Measurements from ENCODE around the gene APLF. TPM values are rescaled to one million over a fixed set of nuclear protein-coding genes. Genes with fewer than 3 reads are reported as not detected.

APLF gene
- total RNA-seq, 2 donors from 2014 or later = 4.9 to 5.8 TPM

GRCh38 chr2:68428126-68428525, 39.3 kb upstream of the APLF start:
- Histone ChIP-seq H3K4me1 (ENCODE audit: control insufficient read depth in 1 of 2, low read depth in 2 of 2) (peaks cover 0 to 14% of the 10 kb centered on the region in 2 donors), H3K9me3 (no peaks in the 10 kb centered on the region), H3K27me3 (replicated peaks; ENCODE audit: insufficient read depth) (no peaks in the 10 kb centered on the region), H3K4me3 (no peak overlapping the region), H3K27ac (no peak overlapping the region), H3K36me3 (no peaks in the 10 kb centered on the region)
- ATAC-seq (ENCODE audit: insufficient number of reproducible peaks, low FRiP score, low read depth) = no peak
- DNase-seq (ENCODE audit: low spot score) = no peak
- no peak for TF ChIP-seq CTCF (IDR thresholded peaks at IDR 0.05)

- DNase-seq (ENCODE audit: low spot score) (no peak), ATAC-seq (ENCODE audit: insufficient number of reproducible peaks, low FRiP score, low read depth) (no peak)
- Histone ChIP-seq H3K4me3 (no peak overlapping the region), H3K27ac (no peak overlapping the region), H3K27me3 (replicated peaks; ENCODE audit: insufficient read depth) (no peaks in the 10 kb centered on the region), H3K9me3 (no peaks in the 10 kb centered on the region), H3K4me1 (ENCODE audit: control insufficient read depth in 1 of 2, low read depth in 2 of 2) (peaks cover 0 to 14% of the 10 kb centered on the region in 2 donors), H3K36me3 (no peaks in the 10 kb centered on the region)
- TF ChIP-seq CTCF (IDR thresholded peaks at IDR 0.05) = no peak
Measured at GRCh38 chr2:68428746-68429145, 38.6 kb upstream of the APLF start.

GRCh38 chr2:68429311-68429826, 38.0 kb upstream of the APLF start:
- H3K27ac ChIP-seq = no peak overlapping the region
- no peak for TF ChIP-seq CTCF (IDR thresholded peaks at IDR 0.05)
- no peaks in the 10 kb centered on the region for H3K27me3 ChIP-seq (replicated peaks; ENCODE audit: insufficient read depth)
- H3K4me1 ChIP-seq (ENCODE audit: control insufficient read depth in 1 of 2, low read depth in 2 of 2) = peaks cover 0 to 14% of the 10 kb centered on the region in 2 donors
- H3K9me3 ChIP-seq = no peaks in the 10 kb centered on the region
- H3K36me3 ChIP-seq = no peaks in the 10 kb centered on the region
- no peak overlapping the region for H3K4me3 ChIP-seq
- ATAC-seq (ENCODE audit: insufficient number of reproducible peaks, low FRiP score, low read depth) = no peak
- no peak for DNase-seq (ENCODE audit: low spot score)

GRCh38 chr2:68431316-68431972, 35.9 kb upstream of the APLF start:
- ATAC-seq (ENCODE audit: insufficient number of reproducible peaks, low FRiP score, low read depth) (no peak), DNase-seq (ENCODE audit: low spot score) (no peak)
- H3K36me3 ChIP-seq = no peaks in the 10 kb centered on the region
- TF ChIP-seq CTCF (IDR thresholded peaks at IDR 0.05) = no peak
- H3K4me1 ChIP-seq (ENCODE audit: control insufficient read depth in 1 of 2, low read depth in 2 of 2) = peaks cover 9 to 32% of the 10 kb centered on the region in 2 donors
- no peaks in the 10 kb centered on the region for H3K27me3 ChIP-seq (replicated peaks; ENCODE audit: insufficient read depth)
- H3K9me3 ChIP-seq = no peaks in the 10 kb centered on the region
- peak overlapping the region in 1 of 2 donors; percentile 17 for H3K27ac ChIP-seq
- H3K4me3 ChIP-seq = no peak overlapping the region

GRCh38 chr2:68432696-68433658, 34.4 kb upstream of the APLF start:
- Histone ChIP-seq H3K27me3 (replicated peaks; ENCODE audit: insufficient read depth) (no peaks in the 10 kb centered on the region), H3K36me3 (no peaks in the 10 kb centered on the region), H3K4me1 (ENCODE audit: control insufficient read depth in 1 of 2, low read depth in 2 of 2) (peaks cover 9 to 38% of the 10 kb centered on the region in 2 donors), H3K4me3 (no peak overlapping the region), H3K27ac (no peak overlapping the region), H3K9me3 (no peaks in the 10 kb centered on the region)
- ATAC-seq (ENCODE audit: insufficient number of reproducible peaks, low FRiP score, low read depth) (no peak), DNase-seq (ENCODE audit: low spot score) (no peak)
- no peak for TF ChIP-seq CTCF (IDR thresholded peaks at IDR 0.05)

Measured in thoracic aorta (tissue), 2 donors.